Adrenal gland (tissue), 5 donors: ENCODE measurements around the gene DLGAP1.

Experiments
- POLR2A ChIP-seq, 2 donors: fragments of 450-650 bp; IDR thresholded peaks; one replicate each; pipeline ENCODE4 v1.6.1; 2017; ENCODE audit warnings: antibody characterized with exemption in 2 of 2, mild to moderate bottlenecking in 2 of 2, moderate library complexity in 1 of 2
- TF ChIP-seq, protein P1 (sequence below), 6 experiments: fragments of 450-650 bp in 4 of 6; fragments of 200-600 bp in 2 of 6; sonication (generic) in 1 of 6; IDR thresholded peaks; 1 replicate in 5 of 6; 2 replicates in 1 of 6; pipeline versions ENCODE4 v1.5.1 to v1.8.0; 2016 to 2021; ENCODE audit warnings: antibody characterized with exemption in 6 of 6, mild to moderate bottlenecking in 2 of 6, moderate library complexity in 1 of 6
- donor health status: DM: no; HTN: no; CAD: no.

DNA sequence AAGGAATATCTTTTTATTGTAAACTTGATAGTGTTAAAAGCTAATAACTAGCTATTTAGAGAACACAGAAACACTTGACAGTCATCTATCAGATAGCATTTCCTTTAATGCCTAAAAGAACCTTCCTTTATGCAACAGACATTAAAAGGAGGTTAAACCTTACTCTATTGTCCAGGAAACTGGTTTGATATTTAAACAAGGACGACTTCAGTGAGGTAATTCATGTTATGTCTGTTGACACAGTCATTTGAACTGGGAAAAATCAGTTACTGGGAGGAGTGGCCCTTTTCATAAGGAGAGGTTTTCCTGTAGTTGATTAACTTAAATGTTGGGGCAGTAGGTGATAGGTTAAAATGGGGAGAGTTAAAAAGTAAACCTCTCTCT, 998.4 kb downstream of the DLGAP1 start:
- TF ChIP-seq, protein P1, sequence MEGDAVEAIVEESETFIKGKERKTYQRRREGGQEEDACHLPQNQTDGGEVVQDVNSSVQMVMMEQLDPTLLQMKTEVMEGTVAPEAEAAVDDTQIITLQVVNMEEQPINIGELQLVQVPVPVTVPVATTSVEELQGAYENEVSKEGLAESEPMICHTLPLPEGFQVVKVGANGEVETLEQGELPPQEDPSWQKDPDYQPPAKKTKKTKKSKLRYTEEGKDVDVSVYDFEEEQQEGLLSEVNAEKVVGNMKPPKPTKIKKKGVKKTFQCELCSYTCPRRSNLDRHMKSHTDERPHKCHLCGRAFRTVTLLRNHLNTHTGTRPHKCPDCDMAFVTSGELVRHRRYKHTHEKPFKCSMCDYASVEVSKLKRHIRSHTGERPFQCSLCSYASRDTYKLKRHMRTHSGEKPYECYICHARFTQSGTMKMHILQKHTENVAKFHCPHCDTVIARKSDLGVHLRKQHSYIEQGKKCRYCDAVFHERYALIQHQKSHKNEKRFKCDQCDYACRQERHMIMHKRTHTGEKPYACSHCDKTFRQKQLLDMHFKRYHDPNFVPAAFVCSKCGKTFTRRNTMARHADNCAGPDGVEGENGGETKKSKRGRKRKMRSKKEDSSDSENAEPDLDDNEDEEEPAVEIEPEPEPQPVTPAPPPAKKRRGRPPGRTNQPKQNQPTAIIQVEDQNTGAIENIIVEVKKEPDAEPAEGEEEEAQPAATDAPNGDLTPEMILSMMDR (IDR thresholded peaks at IDR 0.05): no peak
- no peak for TF ChIP-seq POLR2A (IDR thresholded peaks at IDR 0.05)
